GM12864 (cell line): Measurements from ENCODE around the gene TANK.

Source experiments
- DNase-seq: peaks from one replicate; pipeline ENCODE4 v3.0.0-alpha.2; 2011; ENCODE audit warnings: low read depth
- H3K4me3 ChIP-seq: 2 replicates; pipeline ENCODE4 v1.5.1; 2011; ENCODE audit warnings: mild to moderate bottlenecking, low read depth, low read length, control low read depth
- CTCF ChIP-seq: IDR thresholded peaks from 2 replicates; pipeline ENCODE4 v1.5.1; 2011; ENCODE audit warnings: low read depth, mild to moderate bottlenecking, moderate library complexity, low read length, control low read depth, inconsistent platforms; ENCODE audit errors: missing control alignments

TANK gene

GRCh38 chr2:161230959-161231358 is 70.7 kb downstream of the TANK start:
- DNase-seq: no peak
- TF ChIP-seq CTCF: no peak

GRCh38 chr2:161232571-161232970 is 72.3 kb downstream of the TANK start:
- H3K4me3 ChIP-seq: no peak overlapping the region
- no peak for DNase-seq
- TF ChIP-seq CTCF: no peak

More at GRCh38 chr2:161230959-161231358, 70.7 kb downstream of the TANK start:
- no peak overlapping the region for H3K4me3 ChIP-seq

GRCh38 chr2:161233858-161234431 is 73.7 kb downstream of the TANK start:
- no peak overlapping the region for H3K4me3 ChIP-seq
- TF ChIP-seq CTCF: no peak
- no peak for DNase-seq

GRCh38 chr2:161234627-161235026 is 74.4 kb downstream of the TANK start:
- no peak for TF ChIP-seq CTCF
- H3K4me3 ChIP-seq: no peak overlapping the region
- no peak for DNase-seq

- H3K4me3 ChIP-seq: peak overlapping the region; percentile 70
- no peak for TF ChIP-seq CTCF
- DNase-seq: no peak
Observed at GRCh38 chr2:161237392-161238264, 77.4 kb downstream of the TANK start.

- peak overlapping the region; percentile 70 for H3K4me3 ChIP-seq
- TF ChIP-seq CTCF: no peak
- DNase-seq: no peak
Observed at GRCh38 chr2:161238265-161238559, 78.0 kb downstream of the TANK start.
